GM15510 (cell line): ENCODE results near the gene KCNJ5.

Source experiments
- POLR2A ChIP-seq: IDR thresholded peaks from 3 replicates; pipeline ENCODE4 v1.6.1; 2011; ENCODE audit warnings: borderline replicate concordance; ENCODE audit not compliant: insufficient read length; ENCODE audit errors: extremely low read depth

The KCNJ5 gene

GRCh38 chr11:128884703-128885338 lies 6.3 kb upstream of the KCNJ5 start:
- TF ChIP-seq POLR2A: no peak

GRCh38 chr11:128886406-128887124 lies 4.6 kb upstream of the KCNJ5 start:
- no peak for TF ChIP-seq POLR2A

DNA sequence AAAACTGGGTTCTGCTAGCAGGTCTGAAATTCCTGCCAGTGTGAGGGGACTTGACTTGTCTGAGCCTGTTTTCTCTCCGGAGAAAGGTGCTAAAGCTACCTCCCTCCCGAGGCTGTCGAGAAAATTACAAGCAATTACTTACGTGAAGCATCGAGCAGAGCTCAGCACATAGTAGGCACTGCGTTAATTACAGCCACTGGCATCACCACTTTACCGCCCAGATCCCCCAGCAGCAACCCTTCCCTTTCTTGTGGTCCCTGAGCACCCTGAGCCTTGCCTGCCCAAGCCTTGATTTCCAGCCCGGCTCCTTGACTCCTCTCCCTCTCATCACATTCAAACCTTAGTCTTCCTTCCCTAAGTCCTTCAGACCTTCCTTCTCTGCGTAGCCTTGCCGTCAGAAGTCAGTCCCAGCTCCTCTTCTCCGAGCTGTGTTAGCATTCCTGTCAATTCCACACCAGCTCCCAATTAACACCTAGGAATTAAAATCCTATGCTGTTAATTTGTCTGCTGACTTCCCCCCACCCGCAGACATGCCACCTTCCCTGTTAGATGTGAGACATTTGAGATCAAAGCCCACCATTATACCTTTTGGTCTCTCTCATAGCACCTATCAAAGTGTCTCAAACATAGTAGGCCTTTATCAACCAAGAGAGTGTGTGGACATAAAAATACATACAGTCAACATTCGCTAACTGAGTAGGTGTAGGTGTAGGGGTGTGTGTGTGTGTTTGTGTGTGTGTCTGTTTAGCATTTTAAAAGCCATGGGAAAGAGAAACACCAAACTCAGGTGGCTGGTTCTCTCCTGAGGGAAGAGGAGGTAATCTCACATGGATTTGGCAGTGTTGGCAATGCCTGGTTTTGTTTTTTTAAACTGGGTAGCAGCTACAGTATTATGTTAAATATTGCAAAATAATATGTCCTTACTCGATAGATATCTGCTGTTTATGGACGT lies 2.8 kb upstream of the KCNJ5 start:
- no peak for TF ChIP-seq POLR2A

GRCh38 chr11:128889657-128890213 lies 1.4 kb upstream of the KCNJ5 start:
- no peak for TF ChIP-seq POLR2A

- no peak for TF ChIP-seq POLR2A
Measured at GRCh38 chr11:128890216-128890542, 977 bp upstream of the KCNJ5 start.

DNA sequence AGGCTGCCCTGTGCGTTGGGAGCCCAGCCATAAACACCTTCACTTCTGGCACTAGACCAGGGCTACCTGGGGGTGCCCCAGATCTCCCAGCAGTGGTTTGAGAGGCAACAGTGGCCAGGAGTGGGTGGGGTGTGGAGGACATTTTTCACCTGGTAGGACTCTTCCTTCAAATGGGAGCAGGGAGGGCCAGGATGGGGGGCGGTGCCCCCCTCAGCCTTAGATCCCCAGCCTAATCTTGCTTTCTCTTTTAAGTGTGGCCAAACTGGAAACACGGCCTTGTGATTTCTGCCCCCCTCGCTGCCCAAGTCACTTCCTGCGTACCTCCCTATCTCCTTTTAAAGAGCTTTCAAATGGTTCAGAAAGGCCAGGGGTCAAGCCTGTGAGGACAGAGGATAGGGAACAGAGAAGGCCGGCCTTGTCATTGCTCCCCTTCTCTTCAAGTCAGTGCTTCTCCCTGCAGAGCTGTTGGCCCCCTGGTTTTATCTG lies 800 bp downstream of the KCNJ5 start:
- TF ChIP-seq POLR2A: no peak

GRCh38 chr11:128892866-128893565 lies 1.9 kb downstream of the KCNJ5 start:
- TF ChIP-seq POLR2A: no peak

GRCh38 chr11:128893578-128894285 lies 2.6 kb downstream of the KCNJ5 start:
- TF ChIP-seq POLR2A: no peak

GRCh38 chr11:128894286-128894681 lies 3.1 kb downstream of the KCNJ5 start:
- TF ChIP-seq POLR2A: no peak

- no peak for TF ChIP-seq POLR2A
Measured at GRCh38 chr11:128894685-128895084, 3.5 kb downstream of the KCNJ5 start.

GRCh38 chr11:128895526-128895925 lies 4.4 kb downstream of the KCNJ5 start:
- no peak for TF ChIP-seq POLR2A

DNA sequence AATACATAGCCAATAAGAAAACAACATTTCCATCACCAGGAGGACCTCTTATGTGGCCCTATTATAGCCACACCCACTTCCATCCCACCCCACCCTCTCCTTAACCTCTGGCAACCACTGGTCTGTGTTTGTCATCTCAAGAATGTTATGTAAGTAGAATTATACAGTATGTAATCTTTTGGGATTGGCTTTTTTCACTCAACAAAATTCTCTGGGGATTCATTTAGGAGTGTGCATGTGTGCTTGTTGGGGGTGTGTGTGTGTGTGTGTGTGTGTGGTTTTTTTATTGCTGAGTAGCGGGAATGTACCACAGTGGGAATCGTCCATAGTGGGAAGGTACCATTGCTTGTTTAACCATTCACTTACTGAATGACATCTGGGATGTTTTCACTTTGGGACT lies 5.2 kb downstream of the KCNJ5 start:
- TF ChIP-seq POLR2A: no peak

- TF ChIP-seq POLR2A: no peak
Measured at GRCh38 chr11:128897826-128898225, 6.7 kb downstream of the KCNJ5 start.
